Pancreas (tissue), 10 donors: ENCODE results near the gene CTNNA3. TPM values are rescaled to one million over a fixed set of nuclear protein-coding genes. Genes with fewer than 3 reads are reported as not detected.

Experiments
- ATAC-seq, 4 donors: fragments of 200-7000 bp; cut with Tn5 transposase; one replicate each; pipeline versions ENCODE4 v1.8.0 to v1.9.1; 2020; ENCODE audit warnings: mild to moderate bottlenecking in 4 of 4, moderate library complexity in 4 of 4
- DNase-seq, 6 donors: peaks; one replicate each; pipeline ENCODE4 v3.0.0-alpha.2; 2020
- FAIRE-seq: peaks from 2 replicates; lab custom pipeline; 2012; peaks lifted over from hg19 to GRCh38; lab: Jason Lieb, UNC
- H3K27ac ChIP-seq, 4 donors: fragments of 200-600 bp; sonication (generic); 1 replicate in 3 of 4; 2 replicates in 1 of 4; pipeline versions ENCODE4 v1.5.0 to v1.8.0; 2020
- H3K27me3 ChIP-seq, 4 donors: fragments of 200-600 bp; one replicate each; pipeline ENCODE4 v1.8.0; 2021
- H3K36me3 ChIP-seq, 3 donors: fragments of 200-600 bp; sonication (generic) in 1 of 3; one replicate each; pipeline versions ENCODE4 v1.5.0 to v1.8.0; 2020 to 2021
- H3K4me1 ChIP-seq, 3 donors: fragments of 200-600 bp; one replicate each; pipeline ENCODE4 v1.8.0; 2021
- H3K4me3 ChIP-seq, 4 donors: fragments of 200-600 bp; sonication (generic) in 2 of 4; one replicate each; pipeline versions ENCODE4 v1.5.0 to v1.8.0; 2020 to 2021
- H3K9me3 ChIP-seq, 4 donors: fragments of 200-600 bp; one replicate each; pipeline ENCODE4 v1.8.0; 2021
- CTCF ChIP-seq, 4 donors: fragments of 200-600 bp; sonication (generic) in 3 of 4; IDR thresholded peaks; one replicate each; pipeline versions ENCODE4 v1.5.0 to v1.8.0; 2021; ENCODE audit warnings: antibody characterized with exemption in 4 of 4
- WGBS, 2 donors: extraction: QIAGEN DNeasy Blood & Tissue Kit; methylation state at CpG; one replicate each; pipeline ENCODE4 v1.1.7; 2013; 5-methylcytosine and 5-hydroxymethylcytosine counted together
- intact Hi-C, 3 donors: fragments of 100-400 bp; cut with DNase I; formaldehyde crosslinking; loops; one replicate each; pipeline versions ENCODE4 v1.11.1 to v1.14.2; 2022
- polyA plus RNA-seq, 2 donors: library from polyadenylated mRNA; stranded (reverse); fragments of 200-250 nt; gene quantifications; one replicate each; pipeline ENCODE4 v1.2.3, GENCODE V29; 2013
- total RNA-seq, 6 donors: library from RNA; stranded (reverse); fragmentation: NEBNext Ultra II Directional in 4 of 6; extraction: Animal tissue kit (Norgen Biotek cat#: 25700) in 4 of 6; gene quantifications; one replicate each; pipeline versions ENCODE4 v1.2.1 to v1.2.4, GENCODE V29; 2021 to 2023
- donor health status: healthy with polysubstance abuse.
- donor health status: DM: no; HTN: no; CAD: no; lungs with moderate emphysema.
- donor health status: DM: no; HTN: no; CAD: no.
- donor health status: control.
- donor health status: control.
- donor health status: Bipolar disorder and iron deficiency.
- donor health status: DM: yes; HTN: yes; CAD: no.
- donor health status: DM: no; HTN: no; CAD: no.
- donor health status: DM: no; HTN: no; CAD: no.
- donor health status: DM: yes; HTN: yes; CAD: no.

The CTNNA3 gene
- total and polyA plus RNA-seq, 8 donors, result 0.02 to 0.83 (median 0.21) TPM

- Histone ChIP-seq H3K4me3 (no peak overlapping the region), H3K4me1 (no peaks in the 10 kb centered on the region), H3K36me3 (no peaks in the 10 kb centered on the region), H3K27ac (no peak overlapping the region), H3K27me3 (no peaks in the 10 kb centered on the region), H3K9me3 (no peaks in the 10 kb centered on the region)
- ATAC-seq, result no peak
- intact Hi-C loops, result no loop called here
- no peak for TF ChIP-seq CTCF (IDR thresholded peaks at IDR 0.05)
- FAIRE-seq, result no peak
- WGBS, 2 donors, result 32 to 33% methylated on average over 2 of the region's 2 CpGs
- no peak for DNase-seq
These were observed 609.5 kb downstream of the CTNNA3 start for GRCh38 chr10:67086327-67087134.

- ATAC-seq (no peak), DNase-seq (peak in 4 of 6 donors; percentile 12 to 75 (median 49)), FAIRE-seq (no peak)
- H3K27me3 ChIP-seq, result no peaks in the 10 kb centered on the region
- no peaks in the 10 kb centered on the region for H3K36me3 ChIP-seq
- intact Hi-C loops, result no loop called here
- no peaks in the 10 kb centered on the region for H3K9me3 ChIP-seq
- 26 to 41% methylated on average over 4 of the region's 4 CpGs for WGBS, 2 donors
- no peak overlapping the region for H3K4me3 ChIP-seq
- peaks cover 4 to 15% (median 9%) of the 10 kb centered on the region in 3 donors for H3K4me1 ChIP-seq
- no peak overlapping the region for H3K27ac ChIP-seq
- TF ChIP-seq CTCF (IDR thresholded peaks at IDR 0.05), result no peak
These were observed 616.9 kb downstream of the CTNNA3 start for GRCh38 chr10:67079126-67079525.

GRCh38 chr10:67077376-67077775 lies 618.6 kb downstream of the CTNNA3 start:
- Histone ChIP-seq H3K27me3 (no peaks in the 10 kb centered on the region), H3K36me3 (no peaks in the 10 kb centered on the region), H3K27ac (no peak overlapping the region), H3K4me3 (no peak overlapping the region), H3K9me3 (no peaks in the 10 kb centered on the region), H3K4me1 (peaks cover 4 to 15% (median 9%) of the 10 kb centered on the region in 3 donors)
- FAIRE-seq (no peak), DNase-seq (no peak), ATAC-seq (no peak)
- no peak for TF ChIP-seq CTCF (IDR thresholded peaks at IDR 0.05)
- WGBS, 2 donors, result 96 to 100% methylated on average over 1 of the region's 1 CpG
- intact Hi-C loops, result no loop called here

- TF ChIP-seq CTCF (IDR thresholded peaks at IDR 0.05), result no peak
- Histone ChIP-seq H3K4me1 (peaks cover 4 to 15% (median 9%) of the 10 kb centered on the region in 3 donors), H3K9me3 (no peaks in the 10 kb centered on the region), H3K4me3 (no peak overlapping the region), H3K27ac (no peak overlapping the region), H3K36me3 (no peaks in the 10 kb centered on the region), H3K27me3 (no peaks in the 10 kb centered on the region)
- peak; percentile 83 to 94 (median 85) for ATAC-seq
- DNase-seq, result peak in 3 of 6 donors; percentile 18 to 54 (median 30)
- no peak for FAIRE-seq
- intact Hi-C loops, result no loop called here
These were observed 619.9 kb downstream of the CTNNA3 start for GRCh38 chr10:67076144-67076543.

- 3 to 10% methylated on average over 4 of the region's 4 CpGs for WGBS, 2 donors
- no peak for TF ChIP-seq CTCF (IDR thresholded peaks at IDR 0.05)
- Histone ChIP-seq H3K27me3 (no peaks in the 10 kb centered on the region), H3K9me3 (no peaks in the 10 kb centered on the region), H3K4me1 (peaks cover 4 to 15% (median 9%) of the 10 kb centered on the region in 3 donors), H3K36me3 (no peaks in the 10 kb centered on the region), H3K4me3 (no peak overlapping the region), H3K27ac (no peak overlapping the region)
- DNase-seq (no peak), FAIRE-seq (no peak), ATAC-seq (peak; percentile 55 to 86 (median 80))
- intact Hi-C loops, result no loop called here
These were observed 620.5 kb downstream of the CTNNA3 start for GRCh38 chr10:67075491-67075971.
